GM18502 (cell line): Measurements from ENCODE around the gene CRNKL1.
A peak's percentile ranks its signal among the peaks of the same experiment; 100 is the strongest.

Experiments
- ATAC-seq: cut with Tn5 transposase; IDR thresholded peaks from one replicate; pipeline ENCODE4 v1.9.1; 2021; ENCODE audit warnings: mild to moderate bottlenecking; ENCODE audit not compliant: unreplicated experiment, poor library complexity

The CRNKL1 gene

GRCh38 chr20:20052074-20052970 lies at the start of gene CRNKL1, which contains the start of gene CFAP61:
Gene CRNKL1, minus strand, starts transcription at chr20:20052466. Its CDS starts 124 bp downstream, at chr20:20052342.
Gene CFAP61, plus strand, starts transcription at chr20:20052532. Its CDS starts 4,122 bp downstream, at chr20:20056654.
- ATAC-seq = peak; percentile 92

GRCh38 chr20:20100881-20101280 lies 48.6 kb upstream of the CRNKL1 start:
- ATAC-seq = no peak

DNA sequence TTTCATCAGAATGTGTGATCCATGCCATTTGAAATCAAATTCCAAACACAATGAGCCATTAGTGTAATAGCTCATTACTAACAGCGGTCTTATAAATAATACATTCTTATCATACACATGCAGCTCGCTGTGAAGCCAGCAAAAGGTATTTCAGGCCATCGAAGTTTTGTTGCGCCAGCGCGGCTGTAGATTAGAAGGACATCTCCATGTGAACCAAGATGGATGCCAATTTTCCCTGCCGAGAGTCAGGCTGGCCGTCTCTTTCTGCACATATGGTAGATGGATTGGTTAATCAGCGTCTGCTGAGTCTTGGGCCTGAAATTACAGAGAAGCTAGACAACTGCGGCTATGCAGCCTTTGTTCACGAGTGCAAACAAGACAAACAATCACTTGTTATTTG lies 44.2 kb upstream of the CRNKL1 start:
- ATAC-seq = no peak

- no peak for ATAC-seq
Observed at GRCh38 chr20:20095114-20095872, 43.0 kb upstream of the CRNKL1 start.

GRCh38 chr20:20094410-20094809 lies 42.1 kb upstream of the CRNKL1 start:
- ATAC-seq = no peak

DNA sequence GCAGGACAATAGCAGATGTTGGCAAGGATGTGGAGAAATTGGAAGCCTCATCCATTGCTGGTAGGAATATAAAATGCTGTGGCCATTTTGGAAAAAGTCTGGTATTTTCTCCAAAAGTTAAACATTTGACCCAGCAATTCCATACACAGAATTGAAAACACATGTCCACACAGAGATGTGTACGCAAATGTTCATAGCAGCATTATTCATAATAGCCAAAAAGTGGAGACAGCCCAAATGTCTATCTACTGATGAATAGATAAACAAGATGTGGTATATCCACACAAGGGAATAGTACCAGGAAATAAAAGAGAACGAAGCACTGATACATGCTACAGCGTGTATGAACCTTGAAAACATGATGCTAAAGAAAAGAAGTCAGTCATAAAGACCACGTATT lies 40.6 kb upstream of the CRNKL1 start:
- ATAC-seq = no peak

DNA sequence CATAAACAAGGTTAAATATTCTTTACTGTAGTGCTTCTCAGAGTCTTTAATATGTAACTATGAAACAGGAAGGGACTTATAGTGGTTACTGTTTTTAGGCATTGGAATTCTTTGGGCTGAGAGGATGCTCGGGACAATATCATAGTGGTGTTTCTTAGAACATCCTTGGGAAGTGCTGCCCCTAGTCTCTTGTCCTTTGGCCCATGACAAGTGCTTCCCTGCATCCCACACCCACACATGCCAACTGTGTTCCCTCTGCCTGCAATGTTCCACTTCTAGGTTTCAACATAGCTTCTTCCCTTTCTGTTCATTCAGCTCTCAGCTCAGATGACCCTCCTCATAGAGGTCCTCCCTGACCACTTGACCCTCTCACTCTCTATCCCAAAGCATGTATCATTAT lies 37.7 kb upstream of the CRNKL1 start:
- no peak for ATAC-seq

- ATAC-seq = no peak
Observed at GRCh38 chr20:20089018-20089417, 36.8 kb upstream of the CRNKL1 start.

GRCh38 chr20:20085812-20086211 lies 33.5 kb upstream of the CRNKL1 start:
- ATAC-seq = no peak

- ATAC-seq = no peak
Observed at GRCh38 chr20:20085071-20085470, 32.8 kb upstream of the CRNKL1 start.

- ATAC-seq = no peak
Observed at GRCh38 chr20:20084296-20084752, 32.1 kb upstream of the CRNKL1 start.

- no peak for ATAC-seq
Observed at GRCh38 chr20:20083807-20084206, 31.5 kb upstream of the CRNKL1 start.

DNA sequence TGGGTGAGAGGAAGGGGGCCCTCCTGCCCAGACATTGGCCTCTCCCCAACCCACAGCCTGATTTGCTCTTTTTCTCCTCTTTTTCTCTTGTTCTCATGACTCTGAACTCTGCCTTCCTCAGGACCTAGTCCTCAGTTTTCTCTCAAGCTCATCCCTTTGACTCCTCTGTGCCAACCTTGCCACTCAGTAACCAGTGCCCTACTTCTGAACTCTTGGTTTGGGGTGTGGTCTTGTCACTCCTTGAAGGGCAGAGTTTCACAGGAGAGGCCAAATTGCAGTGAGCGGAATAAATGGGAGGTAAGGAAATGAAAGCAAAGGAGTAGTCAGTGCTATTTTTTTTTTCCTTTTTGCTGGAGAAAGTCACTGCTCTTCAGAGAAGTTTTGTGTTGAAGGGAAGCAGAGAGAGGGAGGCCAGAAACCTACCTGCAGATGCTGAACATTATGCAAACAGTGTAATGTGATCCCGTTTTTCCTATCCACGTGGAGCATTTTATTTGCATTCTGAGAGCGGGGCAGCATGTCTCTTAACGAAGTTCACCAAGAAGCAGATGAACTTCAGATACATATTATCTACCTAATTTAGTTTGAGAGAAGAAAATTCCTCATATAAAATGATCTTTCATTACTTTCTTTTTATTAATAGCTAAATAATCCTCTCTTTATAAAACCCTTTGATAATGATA lies 27.0 kb upstream of the CRNKL1 start:
- ATAC-seq = no peak

DNA sequence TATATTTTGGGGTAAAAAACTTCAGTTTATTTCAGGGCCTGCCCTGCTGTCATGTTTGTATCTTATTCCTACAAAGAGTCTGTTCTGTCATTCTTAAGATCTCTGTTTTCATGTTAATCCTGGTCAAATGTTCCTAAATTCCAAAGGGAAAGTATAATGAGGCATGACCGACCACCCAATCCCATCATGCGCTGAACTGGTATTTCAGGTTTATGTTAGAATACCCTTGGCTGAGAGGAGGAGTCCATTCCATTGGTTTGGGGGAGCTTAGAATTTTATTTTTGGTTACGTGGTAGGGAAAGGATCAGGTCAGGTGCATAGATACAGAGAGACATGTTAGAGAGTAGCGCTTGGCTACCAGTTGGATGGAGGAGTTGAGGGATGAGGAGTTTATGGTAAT lies 25.8 kb upstream of the CRNKL1 start:
- ATAC-seq = no peak

DNA sequence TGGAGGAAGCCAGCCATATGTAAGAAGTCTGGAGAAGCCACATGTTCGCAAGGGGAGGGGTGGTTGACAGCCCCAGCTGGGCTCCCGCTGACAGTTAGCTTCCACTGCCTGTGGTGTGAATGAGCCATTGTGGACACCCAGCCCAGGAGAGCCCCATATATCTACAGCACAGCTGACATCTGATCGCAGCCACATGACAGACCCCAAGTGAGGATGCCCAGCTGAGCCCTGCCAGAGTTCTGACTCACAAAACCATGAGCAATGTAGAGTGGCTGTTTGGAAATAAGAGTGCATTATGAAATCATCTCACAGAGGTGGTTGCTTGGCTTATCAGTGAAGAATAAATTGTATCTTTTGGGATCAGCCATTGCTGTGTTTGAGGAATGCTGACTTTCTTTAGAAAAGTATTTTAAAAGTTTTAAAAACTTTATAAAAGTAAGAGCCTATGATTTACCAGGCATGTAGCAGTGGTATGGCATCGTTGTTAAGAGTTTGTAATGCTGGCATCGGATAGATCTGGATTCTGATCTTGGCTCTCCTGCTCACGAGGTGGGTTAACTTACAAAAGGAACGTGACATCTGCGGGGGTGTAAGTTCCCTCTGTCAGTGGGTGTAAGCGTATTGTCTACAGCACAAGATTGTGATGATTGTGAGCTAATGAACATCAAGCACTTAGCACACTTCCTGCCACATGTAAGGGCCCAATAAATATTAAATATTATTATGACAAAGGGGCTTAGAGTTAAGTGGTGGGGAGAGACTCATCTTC lies 24.2 kb upstream of the CRNKL1 start:
- ATAC-seq = no peak

GRCh38 chr20:20075032-20075431 lies 22.8 kb upstream of the CRNKL1 start:
- ATAC-seq = no peak

GRCh38 chr20:20073801-20074371 lies 21.6 kb upstream of the CRNKL1 start:
- ATAC-seq = no peak

DNA sequence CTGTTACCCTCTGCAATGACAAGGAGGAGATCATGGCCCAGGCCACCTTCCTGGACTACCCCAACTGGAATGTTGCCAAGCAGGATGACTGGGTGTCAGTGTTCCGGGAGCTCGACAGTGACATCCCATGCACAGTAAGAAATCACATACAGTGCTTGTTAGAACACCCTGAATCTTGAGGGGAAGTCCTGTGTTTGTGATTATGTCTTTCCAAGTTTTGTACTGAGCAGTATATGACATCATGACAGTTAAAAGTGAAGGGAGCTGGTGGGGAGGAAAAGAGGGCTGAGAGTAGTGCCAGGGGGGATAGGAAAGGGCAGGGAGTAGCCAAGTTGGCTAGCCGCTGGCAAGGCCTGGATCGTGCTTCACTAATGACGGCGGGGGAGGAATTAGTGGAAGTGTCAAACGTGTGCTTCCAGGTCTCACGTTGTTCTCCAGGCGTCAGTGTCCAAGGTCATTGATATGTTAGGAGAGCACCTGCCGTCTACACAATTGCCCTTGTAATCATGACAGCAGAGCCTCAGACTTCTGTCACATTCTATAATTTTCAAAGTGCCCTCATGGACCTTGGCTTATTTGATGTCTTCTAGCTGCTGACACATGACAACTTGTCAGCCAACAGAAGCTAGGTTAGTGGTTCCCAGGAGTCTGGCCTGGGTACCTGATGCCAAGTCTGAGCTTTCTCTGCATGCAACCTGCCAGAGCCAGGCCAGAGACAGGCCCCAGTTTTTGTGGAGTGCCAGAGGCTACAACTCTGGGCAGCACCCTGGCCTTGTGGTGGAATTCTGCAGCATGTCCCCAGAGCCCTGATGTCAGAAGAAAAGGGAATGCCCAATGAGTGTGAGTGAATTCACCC lies 18.8 kb upstream of the CRNKL1 start:
- no peak for ATAC-seq

DNA sequence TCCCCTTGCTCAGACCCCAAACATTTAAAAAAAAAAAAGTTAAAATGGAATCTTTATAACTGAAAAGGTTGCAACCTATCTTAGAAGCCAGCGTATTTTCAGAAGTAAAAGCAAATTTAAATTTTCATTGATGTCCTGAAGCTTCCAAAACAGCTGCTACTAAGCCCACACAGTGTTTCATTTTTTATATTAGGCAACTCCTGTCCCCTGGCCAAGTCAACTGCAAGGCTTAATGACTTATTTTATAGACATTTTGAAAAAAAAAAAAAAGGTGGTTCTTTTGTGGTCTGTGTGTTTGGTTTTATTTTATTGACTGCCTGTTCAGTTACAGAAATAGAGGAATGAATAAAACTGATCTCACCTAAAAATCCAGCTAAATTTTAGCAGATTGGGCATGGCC lies 13.1 kb upstream of the CRNKL1 start:
- no peak for ATAC-seq
